Erythroblast (primary cell): ENCODE data around the gene STOX2.

Experiments
- GATA1 ChIP-seq: IDR thresholded peaks from 2 replicates; pipeline ENCODE4 v1.6.1; 2011; ENCODE audit warnings: low read depth, mild to moderate bottlenecking, control low read depth, low read length, moderate library complexity
- POLR2A ChIP-seq: IDR thresholded peaks from 2 replicates; pipeline ENCODE4 v1.6.1; 2011; ENCODE audit warnings: mild to moderate bottlenecking, low read length

- TF ChIP-seq POLR2A (no peak), GATA1 (no peak)
These were observed 57.3 kb downstream of the STOX2 start for GRCh38 chr4:183962419-183962818.
